AG20443 (cell line): ENCODE results near the gene PICALM.

Source experiments
- DNase-seq: peaks from one replicate; pipeline ENCODE4 v3.0.0; 2012; ENCODE audit warnings: low spot score, mixed read lengths

The PICALM gene

DNA sequence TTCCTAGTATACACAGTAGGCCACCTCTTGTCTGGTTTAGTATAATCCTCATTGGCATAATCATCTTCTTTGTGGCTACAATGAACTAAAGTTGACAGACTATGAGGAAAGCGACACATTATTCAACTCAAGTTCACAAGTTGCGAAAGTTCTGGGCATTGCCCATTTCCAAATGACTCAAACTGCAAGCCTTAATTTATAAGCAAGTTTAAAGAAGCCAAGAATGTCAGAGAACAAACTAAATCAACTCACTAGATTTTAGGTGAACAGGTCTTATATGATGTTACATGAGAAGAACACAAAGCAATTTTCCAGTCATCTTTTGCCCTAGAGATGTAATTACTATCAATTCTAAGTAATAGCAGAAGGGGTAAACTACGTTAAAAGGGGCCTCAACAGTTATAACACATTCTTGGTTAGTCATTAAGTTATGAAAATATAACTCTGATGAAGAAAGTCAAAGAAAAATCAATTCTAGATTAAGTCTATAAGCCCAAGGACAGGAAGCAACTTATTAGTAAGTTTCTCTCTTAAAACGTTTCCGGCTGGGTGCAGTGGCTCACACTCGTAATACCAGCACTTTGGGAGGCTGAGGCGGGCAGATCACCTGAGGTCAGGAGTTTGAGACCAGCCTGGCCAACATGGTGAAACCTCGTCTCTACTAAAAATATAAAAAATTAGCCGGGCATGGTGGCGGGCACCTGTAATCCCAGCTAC lies 21.5 kb downstream of the PICALM start:
- DNase-seq, result peak; percentile 28

DNA sequence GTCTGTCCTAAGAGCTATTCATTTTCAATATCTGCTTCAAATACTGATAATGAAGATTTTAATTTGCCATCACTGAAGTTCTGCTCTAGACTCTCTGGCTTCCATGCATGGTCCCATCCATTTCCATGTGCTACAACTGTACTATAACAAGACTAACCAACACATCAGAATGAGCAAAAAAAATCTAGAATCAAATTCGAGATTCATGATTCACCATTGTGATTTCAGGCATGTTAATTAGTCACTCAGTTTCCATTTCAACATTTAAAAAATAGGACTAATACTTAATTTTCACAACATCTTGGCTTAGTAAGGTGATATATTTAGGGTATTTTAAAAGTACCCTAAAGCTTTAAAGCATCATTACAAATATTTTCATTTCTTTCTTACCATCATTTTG lies 22.8 kb downstream of the PICALM start:
- DNase-seq, result no peak

DNA sequence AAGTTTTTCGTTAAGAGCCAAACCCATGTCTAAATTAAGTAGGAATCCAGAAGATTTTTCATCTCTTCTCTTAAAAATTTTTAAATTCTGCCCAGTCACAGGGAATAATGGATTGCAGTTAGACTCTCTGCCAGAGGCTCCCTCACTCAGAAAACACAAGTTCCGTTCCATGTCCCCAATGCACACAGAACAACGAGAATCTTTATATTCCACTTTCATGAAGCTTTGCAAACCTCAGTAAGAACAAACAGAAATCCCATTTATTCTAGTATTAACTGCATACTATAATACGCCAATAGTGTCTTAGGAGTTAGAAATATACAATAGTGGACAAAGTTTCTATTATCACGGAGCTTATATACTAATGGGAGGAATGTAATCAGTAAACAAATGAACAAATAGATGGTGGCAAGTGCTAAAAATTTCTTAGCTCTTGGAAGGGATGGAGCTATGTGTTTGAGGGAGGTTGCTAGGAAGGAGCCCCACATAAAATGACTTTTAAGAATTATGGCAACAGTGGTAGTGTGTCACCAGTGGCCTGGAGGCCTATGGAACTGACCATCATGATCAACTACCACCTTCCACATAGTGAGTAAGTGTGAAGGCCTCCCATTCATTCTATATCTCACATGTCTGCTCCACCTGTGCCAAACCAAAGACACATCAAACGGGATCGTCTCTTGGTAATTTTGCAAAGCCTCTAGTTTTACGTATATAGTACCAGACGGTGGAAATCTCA lies 24.9 kb downstream of the PICALM start:
- DNase-seq, result no peak

GRCh38 chr11:86041975-86042378 lies 26.9 kb downstream of the PICALM start:
- peak; percentile 80 for DNase-seq

DNA sequence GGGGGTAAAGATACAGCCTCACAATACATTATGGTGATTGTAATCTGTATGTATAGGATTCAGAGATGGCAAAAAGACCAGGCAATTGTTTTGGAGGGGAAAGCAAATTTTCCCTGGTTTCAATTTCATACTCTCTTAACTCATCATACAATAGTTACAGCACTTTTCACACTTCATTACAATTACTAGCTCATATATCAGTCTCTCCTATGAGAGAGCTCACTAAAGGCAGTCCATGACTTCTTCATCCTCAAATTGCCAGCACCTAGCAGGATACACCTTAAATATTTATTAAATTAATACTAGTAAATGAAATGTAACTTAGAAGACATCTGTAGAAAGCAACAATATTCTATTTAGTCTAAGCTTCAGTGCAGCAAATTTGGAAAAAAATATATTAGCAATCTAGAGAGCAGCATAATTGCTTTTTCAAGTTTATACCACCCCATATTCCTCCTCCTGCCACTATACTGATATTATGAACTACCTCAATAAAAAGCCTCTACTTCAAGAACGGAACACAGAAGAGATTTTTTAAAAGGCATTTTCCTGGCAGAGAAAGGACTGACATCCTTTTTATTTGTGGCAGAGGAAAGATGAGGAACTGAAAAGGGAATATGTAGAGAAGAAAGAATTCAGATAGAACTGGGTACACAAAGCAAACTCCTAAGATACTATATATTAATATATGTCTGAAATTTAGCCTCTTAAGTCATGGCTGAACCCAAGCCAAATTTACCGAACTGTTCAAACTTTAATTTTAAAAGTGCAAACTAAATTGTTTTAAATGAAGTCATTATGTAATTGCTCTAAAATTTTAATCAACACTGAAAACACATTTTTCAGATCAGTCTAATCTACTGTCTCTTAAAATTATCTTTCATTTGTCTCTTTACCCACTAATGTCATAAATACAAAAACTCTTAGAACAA lies 27.7 kb downstream of the PICALM start:
- DNase-seq, result no peak

DNA sequence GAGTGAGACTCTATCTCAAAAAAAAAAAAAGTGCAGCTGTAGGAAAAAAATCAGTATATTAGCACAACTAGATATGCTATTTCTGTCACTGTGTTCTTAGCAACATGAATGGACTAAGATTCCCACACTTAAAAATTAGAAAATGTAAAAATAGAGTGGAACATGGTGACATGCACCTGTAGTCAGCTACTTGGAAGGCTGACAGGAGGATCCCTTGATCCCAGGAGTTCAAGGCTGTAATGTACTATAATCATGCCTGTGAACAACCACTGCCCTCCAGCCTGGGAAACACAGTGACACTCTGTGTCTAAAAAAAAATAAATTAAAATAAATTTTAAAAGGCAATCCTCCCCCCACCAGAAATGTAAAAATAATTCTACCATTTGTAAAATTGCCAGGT lies 29.8 kb downstream of the PICALM start:
- no peak for DNase-seq

DNA sequence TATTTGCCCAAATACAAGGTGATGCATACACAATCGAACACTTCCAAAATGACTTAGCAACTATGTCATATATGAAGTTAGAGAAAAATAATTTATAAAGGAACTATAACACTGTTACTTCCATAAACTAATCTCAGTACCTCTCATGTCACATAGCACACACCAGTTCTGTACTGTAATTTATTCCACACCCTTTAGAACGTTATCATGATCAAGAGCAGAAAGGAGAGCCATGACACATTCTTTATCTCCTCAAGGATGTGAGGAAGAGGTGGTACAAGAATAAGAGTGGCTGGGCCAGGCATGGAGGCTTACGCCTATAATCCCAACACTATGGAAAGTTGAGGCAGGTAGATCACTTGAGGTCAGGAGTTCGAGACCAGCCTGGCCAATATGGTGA lies 31.1 kb downstream of the PICALM start:
- DNase-seq, result no peak

DNA sequence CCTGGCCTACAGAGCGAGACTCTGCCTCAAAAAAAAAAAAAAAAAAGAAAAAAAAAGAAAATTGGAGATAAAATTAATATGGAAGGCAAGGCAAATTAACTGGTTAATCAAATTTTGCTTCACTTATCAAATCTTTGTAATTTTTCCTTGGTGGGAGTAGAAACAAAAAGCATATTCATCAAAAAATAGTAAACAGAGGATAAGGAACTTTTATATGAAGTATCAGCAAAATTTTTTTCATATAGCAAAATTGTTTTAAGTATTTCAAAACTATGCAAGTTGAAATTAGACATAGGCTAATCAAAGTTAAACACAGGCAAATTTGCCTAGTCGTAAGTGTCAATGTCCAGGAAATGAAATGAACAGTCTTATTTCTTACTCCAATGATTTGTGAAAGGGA lies 33.0 kb downstream of the PICALM start:
- no peak for DNase-seq

- DNase-seq, result no peak
Measured at GRCh38 chr11:86035164-86035563, 33.7 kb downstream of the PICALM start.

DNA sequence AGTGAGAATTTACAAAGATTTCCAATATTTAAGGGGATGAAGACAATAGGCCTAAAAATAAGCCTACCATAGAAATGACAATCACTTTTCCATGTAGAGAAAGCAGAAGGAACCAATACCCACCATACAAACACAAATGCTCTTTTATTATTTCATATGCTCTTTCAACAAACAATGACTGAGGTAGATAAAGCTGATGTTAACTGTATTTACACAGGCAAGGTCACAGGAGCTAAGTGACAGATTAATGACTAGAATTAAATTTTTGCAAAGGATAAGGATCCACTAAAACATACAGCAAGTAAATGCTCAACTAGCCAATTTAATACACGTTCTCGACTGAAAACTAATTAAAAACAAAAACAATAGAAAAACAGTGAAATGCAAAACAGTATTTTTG lies 34.2 kb downstream of the PICALM start:
- DNase-seq, result no peak

DNA sequence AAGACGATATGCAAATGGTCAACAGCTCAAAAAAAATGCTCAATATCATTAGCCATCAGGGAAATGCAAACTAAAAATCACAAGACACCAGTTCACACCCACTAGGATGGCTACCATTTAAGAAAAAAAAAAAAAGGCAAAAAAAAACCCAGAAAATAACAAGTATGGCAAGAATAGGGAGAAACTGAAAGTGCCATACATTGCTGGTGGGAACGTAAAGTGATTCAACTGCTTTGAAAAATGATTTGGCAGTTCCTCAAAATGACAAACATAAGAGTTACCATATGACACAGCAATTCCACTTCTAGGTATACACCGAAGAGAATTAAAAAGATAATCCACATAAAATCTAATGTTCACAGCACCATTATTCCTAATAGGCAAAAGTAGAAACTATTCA lies 47.5 kb downstream of the PICALM start:
- no peak for DNase-seq

- no peak for DNase-seq
Measured at GRCh38 chr11:86018249-86018648, 50.6 kb downstream of the PICALM start.

GRCh38 chr11:86016451-86016850 lies 52.4 kb downstream of the PICALM start:
- no peak for DNase-seq

DNA sequence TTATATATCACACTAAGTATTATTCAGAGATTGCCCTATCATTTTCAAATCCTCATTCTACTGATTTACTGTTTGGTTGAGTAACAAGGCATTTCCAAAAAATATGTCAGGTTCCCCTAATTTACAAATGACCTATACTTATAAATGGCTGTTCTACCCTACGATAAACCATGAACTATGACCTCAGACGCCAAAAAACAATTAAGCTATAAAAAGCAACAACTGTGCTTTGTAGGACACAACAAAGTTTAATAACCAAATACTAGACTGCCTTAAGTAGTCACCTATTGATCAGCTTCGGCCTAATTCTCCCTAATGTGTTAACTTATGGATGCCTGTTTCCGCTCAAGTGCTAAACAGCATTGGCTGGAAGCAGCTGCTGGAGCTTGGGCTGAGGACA lies 53.2 kb downstream of the PICALM start:
- DNase-seq, result no peak

DNA sequence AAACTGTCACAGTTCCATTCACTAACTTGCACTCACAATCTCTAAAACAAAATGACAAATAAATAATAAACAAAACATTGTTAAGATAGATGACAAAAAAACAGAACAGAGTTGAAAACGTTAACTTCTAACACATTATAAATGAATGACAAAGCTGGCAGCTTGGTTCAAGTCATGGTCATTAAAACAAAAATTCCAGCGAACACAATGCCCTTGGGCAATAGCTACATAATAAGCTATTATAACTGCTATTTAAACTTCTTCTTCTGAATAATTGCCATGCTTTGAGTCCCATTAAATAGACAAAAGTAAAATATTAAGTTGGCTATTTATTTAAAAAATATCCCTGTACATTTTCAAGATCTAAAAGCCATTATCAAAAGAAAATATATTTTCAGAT lies 54.7 kb downstream of the PICALM start:
- DNase-seq, result no peak

- DNase-seq, result no peak
Measured at GRCh38 chr11:86013713-86014112, 55.2 kb downstream of the PICALM start.

GRCh38 chr11:86011175-86011574 lies 57.7 kb downstream of the PICALM start:
- no peak for DNase-seq

- no peak for DNase-seq
Measured at GRCh38 chr11:86003654-86004053, 65.2 kb downstream of the PICALM start.

DNA sequence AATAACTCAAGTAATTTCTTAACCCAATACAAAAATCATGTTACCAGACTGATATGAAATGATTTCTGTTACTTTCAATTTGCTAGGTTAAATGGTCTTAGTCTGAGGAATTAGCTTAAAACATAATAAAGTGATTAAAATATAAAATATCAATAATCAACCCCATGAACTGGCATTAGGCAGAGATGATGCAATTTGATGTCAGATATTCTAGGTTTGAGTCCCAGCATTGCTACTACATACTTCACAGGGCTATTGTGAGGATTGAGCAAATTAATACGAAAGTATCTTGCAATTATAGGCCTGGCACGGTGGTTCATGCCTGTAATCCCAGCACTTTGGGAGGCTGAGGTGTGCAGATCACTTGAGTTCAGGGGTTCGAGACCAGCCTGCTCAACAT lies 66.5 kb downstream of the PICALM start:
- DNase-seq, result no peak

- DNase-seq, result no peak
Measured at GRCh38 chr11:85991508-85991907, 77.4 kb downstream of the PICALM start.

DNA sequence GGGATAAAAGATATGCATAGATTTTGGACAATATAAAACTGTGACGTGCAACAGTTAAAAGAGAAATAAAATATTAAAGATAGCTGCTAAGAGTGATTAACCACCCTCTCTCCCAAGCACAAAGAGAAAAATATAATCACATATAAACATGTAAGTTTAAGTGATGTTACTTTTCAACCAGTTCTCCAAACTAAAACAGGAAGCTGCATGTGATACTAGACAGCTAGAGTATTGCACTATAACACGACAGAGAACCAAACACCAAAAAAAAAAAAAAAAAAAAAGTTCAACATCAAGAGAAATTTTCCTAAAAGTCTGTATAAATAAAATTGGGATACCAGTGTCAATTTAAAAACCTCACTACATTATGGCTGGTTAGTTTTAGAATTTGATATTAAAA lies 79.1 kb downstream of the PICALM start:
- DNase-seq, result no peak

GRCh38 chr11:85988780-85989179 lies 80.1 kb downstream of the PICALM start:
- DNase-seq, result no peak

DNA sequence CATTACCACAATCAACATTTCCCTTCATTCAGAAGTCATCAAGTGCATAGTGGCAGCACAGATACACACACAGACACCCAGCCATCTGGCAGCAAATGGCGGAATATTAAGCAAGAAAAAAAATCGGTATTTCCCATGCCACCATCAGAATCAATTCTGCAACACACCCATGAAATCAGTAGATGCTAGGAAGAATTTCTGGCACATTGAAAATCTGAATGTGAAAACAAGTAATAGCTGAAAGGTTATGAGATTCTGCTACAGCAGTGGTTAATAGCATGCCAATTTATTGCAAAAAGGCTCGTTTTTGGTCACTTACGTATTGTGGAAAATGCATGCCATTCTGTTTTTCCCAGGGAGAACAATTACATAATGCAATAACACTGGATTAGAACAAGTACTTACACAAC lies 91.1 kb downstream of the PICALM start:
- peak; percentile 14 for DNase-seq
